HG02798 (cell line): ENCODE results near the gene UGT1A4.
A peak's percentile ranks its signal among the peaks of the same experiment; 100 is the strongest.

Source experiments
- ATAC-seq: cut with Tn5 transposase; IDR thresholded peaks from one replicate; pipeline ENCODE4 v1.9.1; 2021; ENCODE audit warnings: mild to moderate bottlenecking; ENCODE audit not compliant: unreplicated experiment, poor library complexity

The UGT1A4 gene

GRCh38 chr2:233779722-233780121 is 61.2 kb downstream of the UGT1A4 start:
- ATAC-seq = no peak

GRCh38 chr2:233780771-233781170 is 62.2 kb downstream of the UGT1A4 start:
- no peak for ATAC-seq

- no peak for ATAC-seq
These were observed 71.0 kb downstream of the UGT1A4 start for GRCh38 chr2:233789554-233789953.

GRCh38 chr2:233791151-233791882 is 72.8 kb downstream of the UGT1A4 start:
- ATAC-seq = no peak

GRCh38 chr2:233791883-233792329 is 73.4 kb downstream of the UGT1A4 start:
- no peak for ATAC-seq

GRCh38 chr2:233792720-233793119 is 74.2 kb downstream of the UGT1A4 start:
- ATAC-seq = no peak

GRCh38 chr2:233793465-233794127 is 75.1 kb downstream of the UGT1A4 start:
- no peak for ATAC-seq

DNA sequence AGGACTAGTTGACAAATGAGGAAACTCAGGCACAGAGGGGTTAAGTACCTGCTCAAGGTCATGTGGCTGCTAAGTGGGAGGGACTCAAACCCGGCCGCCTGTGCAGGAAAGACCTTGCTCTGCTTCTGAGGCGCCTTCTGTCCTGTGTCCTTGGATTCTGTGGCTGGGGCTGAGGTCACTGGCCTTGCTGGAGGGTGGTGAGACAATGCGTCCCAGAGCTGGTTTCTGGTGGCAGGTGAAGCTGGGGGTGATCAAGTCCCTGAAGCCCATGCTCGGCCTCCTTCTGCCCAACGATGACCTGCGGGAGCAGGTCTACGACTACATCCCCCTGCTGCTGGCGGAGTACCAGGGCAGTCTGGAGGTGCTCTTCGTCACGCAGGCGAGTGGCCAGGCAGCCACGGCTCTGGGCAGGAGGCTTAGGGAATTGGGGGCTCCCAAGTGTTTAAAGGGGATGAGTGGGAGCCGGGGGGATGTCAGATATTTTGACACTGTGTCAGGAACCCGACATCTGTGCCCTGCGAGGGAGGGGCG is 75.7 kb downstream of the UGT1A4 start:
- ATAC-seq = no peak

DNA sequence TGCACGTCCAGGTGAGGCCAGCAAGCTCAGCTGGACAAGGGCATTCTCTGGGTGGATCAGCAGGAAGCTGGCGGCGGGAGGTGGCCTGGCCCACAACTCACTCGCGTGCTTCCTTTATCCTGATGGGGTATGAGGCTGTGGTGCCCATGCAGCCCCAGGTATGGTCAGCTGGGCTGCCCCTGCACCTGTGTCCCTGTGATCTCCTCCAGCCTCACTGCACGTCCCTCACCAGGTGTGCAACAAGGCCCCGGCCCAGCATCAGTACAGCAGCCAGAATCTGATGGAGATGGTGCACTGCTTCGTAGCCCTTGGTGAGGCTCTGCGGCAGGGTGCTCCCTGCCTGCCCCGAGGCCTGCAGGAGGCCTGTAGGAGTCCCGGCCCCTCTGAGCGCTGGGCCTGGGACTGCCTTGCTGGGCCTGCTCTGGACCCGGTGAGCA is 77.2 kb downstream of the UGT1A4 start:
- no peak for ATAC-seq

GRCh38 chr2:233796254-233796653 is 77.7 kb downstream of the UGT1A4 start:
- ATAC-seq = no peak

DNA sequence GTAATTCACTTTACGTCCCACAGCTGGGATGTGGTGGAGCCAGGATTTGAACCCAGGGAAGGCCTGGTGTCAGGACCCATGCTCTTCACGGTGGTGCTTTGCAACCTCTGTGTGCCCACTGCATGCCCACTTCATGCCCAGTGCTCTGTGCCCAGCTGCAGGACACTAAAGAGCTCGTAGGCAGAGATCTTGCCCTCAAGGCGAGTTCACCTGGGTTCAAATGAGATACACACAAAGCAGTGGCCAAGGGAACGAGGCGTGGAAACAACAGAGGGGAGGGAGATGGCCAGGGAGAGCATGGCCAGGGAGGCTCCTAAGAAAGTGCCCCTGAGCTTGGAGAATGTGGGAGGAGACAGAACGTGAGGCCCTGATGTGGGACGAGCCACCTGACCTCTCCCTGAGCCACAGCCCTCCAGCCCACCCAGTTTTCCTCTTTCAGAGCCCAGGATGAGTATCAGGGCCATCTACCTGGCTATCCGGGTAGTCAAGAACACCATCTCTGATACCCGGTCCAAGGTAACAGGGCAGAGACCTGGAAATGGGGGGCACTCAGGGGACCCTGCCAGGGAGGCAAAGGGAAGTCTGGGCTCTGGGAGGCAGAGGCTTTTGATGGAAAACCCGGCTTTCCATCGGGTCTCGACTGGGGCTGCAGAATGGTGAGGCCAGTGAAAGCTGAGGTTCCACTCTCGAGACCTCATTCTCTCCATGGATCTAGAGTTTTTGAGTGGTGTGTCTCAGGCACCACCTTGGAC is 80.0 kb downstream of the UGT1A4 start:
- ATAC-seq = no peak

GRCh38 chr2:233799087-233799665 is 80.6 kb downstream of the UGT1A4 start:
- ATAC-seq = no peak

DNA sequence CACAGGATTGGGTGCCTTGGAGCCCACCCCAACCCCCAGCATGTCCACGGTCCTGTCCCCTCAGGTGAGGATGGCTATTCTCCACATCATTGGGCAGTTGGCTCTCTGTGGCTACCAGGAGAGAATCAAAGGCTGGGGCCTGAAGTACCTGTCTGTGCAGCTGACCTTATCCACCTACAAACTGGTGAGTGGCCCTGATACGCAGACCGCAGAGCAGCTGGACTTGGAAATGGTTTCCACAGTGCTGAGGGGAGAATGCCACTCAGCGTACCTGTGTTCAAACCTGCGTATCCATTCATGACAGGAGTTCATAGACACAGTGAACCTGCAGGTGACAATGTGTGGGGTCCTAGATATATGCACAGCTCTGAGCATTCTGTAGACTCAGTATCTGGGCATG is 81.2 kb downstream of the UGT1A4 start:
- ATAC-seq = no peak

- ATAC-seq = no peak
These were observed 81.7 kb downstream of the UGT1A4 start for GRCh38 chr2:233800208-233800607.

DNA sequence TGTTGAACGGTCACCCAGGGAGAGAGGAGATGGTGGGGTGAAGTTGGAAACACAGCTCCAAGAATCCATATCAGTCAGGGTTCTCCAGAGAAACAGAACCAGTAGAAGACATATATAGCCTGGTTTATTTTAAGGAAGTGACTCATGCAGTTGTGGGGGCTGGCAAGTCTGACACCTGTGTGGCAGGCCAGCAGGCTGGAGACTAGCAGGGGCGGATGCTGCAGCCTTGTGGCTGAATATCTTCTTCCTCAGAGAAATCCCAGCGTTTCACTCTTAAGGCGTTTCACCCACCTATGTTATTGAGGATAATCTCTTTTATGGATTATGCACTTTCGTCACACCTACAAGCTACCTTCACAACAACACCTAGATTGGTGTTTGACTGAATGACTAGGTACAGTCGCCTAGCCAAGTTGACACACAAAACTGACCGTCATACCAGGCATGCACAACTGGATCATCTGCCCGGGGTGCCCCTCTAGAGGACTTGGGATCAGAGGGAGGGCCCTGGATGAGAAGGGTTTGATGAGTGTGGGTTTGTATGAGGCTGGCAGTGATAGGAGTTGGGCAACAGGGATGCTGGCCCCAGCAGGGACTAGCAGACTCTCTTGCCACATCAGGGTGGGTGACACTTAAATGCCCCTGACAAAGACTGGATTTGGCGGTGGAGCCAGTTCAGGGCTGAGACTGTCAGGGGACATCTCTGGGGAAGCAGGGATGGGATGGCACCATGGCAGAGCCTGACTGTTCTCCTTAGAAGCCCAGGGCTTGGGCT is 83.0 kb downstream of the UGT1A4 start:
- peak; percentile 53 for ATAC-seq

DNA sequence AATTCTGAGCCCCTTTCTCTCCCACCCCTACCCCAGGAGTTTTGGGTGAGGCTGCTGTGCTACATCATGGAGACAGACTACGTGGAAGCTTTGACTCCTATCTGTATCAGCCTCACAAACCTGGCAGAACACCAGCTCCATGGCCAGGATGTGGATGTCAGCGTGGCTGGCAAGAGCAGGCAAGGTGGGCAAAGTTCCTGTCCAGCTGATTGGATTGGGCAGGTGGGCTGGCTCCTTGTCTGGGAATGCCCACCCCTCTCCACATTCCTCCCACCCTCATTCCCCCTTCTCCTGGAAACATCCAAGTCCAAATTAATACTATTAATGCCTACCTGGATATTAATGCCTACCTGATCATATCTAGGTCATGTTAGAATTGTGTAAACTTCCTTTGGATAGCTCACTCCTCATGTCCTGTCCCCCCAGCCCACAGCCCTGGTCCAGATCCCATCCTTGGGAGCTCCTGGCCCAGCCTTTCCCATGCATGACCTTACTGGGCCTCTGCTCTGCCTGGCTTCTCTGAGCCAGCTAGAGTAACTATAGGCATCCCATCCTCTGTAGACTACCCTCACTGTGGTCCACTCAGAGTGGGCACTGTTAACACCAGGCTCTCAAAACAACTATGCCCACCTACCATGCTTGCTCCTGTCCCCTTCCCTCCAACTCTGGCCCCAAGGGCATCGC is 83.7 kb downstream of the UGT1A4 start:
- no peak for ATAC-seq

DNA sequence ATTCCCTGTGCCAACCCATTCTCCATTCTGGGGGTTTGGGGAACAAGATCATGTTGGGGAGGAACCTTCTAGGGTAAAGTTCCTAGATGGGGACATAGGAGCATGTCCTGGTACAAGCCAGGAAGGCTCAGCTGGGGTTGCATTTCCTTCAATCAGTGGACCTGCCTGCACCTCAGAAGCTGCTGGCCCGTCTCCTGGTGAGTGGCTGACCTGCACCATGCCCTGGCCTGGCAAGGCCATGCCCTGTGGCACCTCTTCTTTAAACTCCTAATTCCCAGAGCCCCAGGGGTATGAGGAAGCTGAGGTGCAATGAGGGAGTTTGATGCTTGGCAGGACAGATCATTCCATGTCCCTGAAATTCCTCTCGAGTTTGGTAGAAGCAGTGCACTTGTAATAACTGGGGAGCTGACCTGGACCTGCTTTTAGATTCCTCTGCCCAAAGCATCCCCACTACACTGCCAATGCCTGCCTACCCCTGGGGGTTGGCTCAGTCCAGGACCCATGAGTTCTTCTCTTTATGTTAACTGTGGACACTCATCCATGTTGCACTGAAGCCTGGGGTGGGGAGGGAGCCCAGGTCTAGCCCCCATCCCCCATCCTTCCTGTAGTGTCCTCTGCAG is 84.9 kb downstream of the UGT1A4 start:
- ATAC-seq = no peak

- ATAC-seq = no peak
These were observed 85.5 kb downstream of the UGT1A4 start for GRCh38 chr2:233803994-233804393.
